Endothelial cell of umbilical vein (primary cell): ENCODE data around the gene ZNF488. TPM values are rescaled to one million over a fixed set of nuclear protein-coding genes. Genes with fewer than 3 reads are reported as not detected.

Experiments
- BruUV-seq: library from RNA; stranded (reverse); fragments of 400-500 nt; replicated peaks from 2 replicates; lab custom pipeline; 2021; lab: Mats Ljungman, UMichigan
- CTCF ChIA-PET: fragments of 300-600, 350-600 bp; sonication (Branson Sonifier 250); formaldehyde crosslinking; loops from one replicate; lab custom pipeline; 2021; ENCODE audit warnings: antibody characterized with exemption, inconsistent platforms; lab: Charles Lee
- POLR2A ChIA-PET: fragments of 300-600, 350-600 bp; sonication (Branson Sonifier 250); formaldehyde crosslinking; loops from one replicate; lab custom pipeline; 2021; ENCODE audit warnings: antibody characterized with exemption, inconsistent platforms; lab: Charles Lee
- DNase-seq: peaks from one replicate; pipeline ENCODE4 v3.0.0-alpha.2; 2011; ENCODE audit warnings: low read depth, low spot score
- FAIRE-seq: peaks from 2 replicates; lab custom pipeline; 2011; peaks lifted over from hg19 to GRCh38; lab: Jason Lieb, UNC
- H2AFZ ChIP-seq: 2 replicates; pipeline ENCODE4 v1.6.0; 2012; ENCODE audit warnings: low read depth, low read length, control low read depth, inconsistent platforms
- H3K27ac ChIP-seq: 2 replicates; pipeline ENCODE4 v1.5.1; 2011; ENCODE audit warnings: low read depth, mild to moderate bottlenecking, control low read depth, low read length, moderate library complexity; ENCODE audit not compliant: insufficient read depth
- H3K27me3 ChIP-seq, 2 experiments: 2 replicates each; pipeline versions ENCODE4 v1.6.0 to v1.6.1; 2011; ENCODE audit warnings: low read length in 2 of 2, mixed read lengths in 1 of 2; ENCODE audit not compliant: control insufficient read depth in 2 of 2, insufficient read depth in 2 of 2
- H3K36me3 ChIP-seq, 2 experiments: 2 replicates in 1 of 2; 3 replicates in 1 of 2; pipeline ENCODE4 v1.5.1; 2011; ENCODE audit warnings: low read length in 2 of 2, mild to moderate bottlenecking in 1 of 2, moderate library complexity in 1 of 2; ENCODE audit not compliant: control insufficient read depth in 2 of 2, insufficient read depth in 2 of 2; ENCODE audit errors: extremely low read depth in 1 of 2
- H3K4me1 ChIP-seq: 3 replicates; pipeline ENCODE4 v1.5.1; 2011; ENCODE audit warnings: mild to moderate bottlenecking, low read length; ENCODE audit not compliant: control insufficient read depth, insufficient read depth; ENCODE audit errors: extremely low read depth
- H3K4me2 ChIP-seq: 2 replicates; pipeline ENCODE4 v1.6.1; 2011; ENCODE audit warnings: low read length, control low read depth, mixed read lengths; ENCODE audit not compliant: insufficient read depth
- H3K4me3 ChIP-seq, 3 experiments: fragments of 200-600 bp in 1 of 3; sonication (generic), shearing (Covaris generic) in 1 of 3; replicated peaks in 1 of 3; 2 replicates each; pipeline ENCODE4 v1.5.1; 2011 to 2016; ENCODE audit warnings: control low read depth in 3 of 3, low read length in 3 of 3, mild to moderate bottlenecking in 2 of 3, inconsistent platforms in 1 of 3, low read depth in 1 of 3, moderate library complexity in 1 of 3; ENCODE audit not compliant: insufficient read depth in 1 of 3
- H3K79me2 ChIP-seq: 2 replicates; pipeline ENCODE4 v1.6.0; 2012; ENCODE audit warnings: low read length, inconsistent platforms; ENCODE audit not compliant: control insufficient read depth, insufficient read depth
- H3K9ac ChIP-seq: replicated peaks from 2 replicates; pipeline ENCODE3; 2011; ENCODE audit warnings: low read length, control low read depth; ENCODE audit not compliant: insufficient read depth; ENCODE audit errors: extremely low read depth
- H3K9me1 ChIP-seq: replicated peaks from 3 replicates; pipeline ENCODE4 v1.6.0; 2011; ENCODE audit warnings: mild to moderate bottlenecking, low read length; ENCODE audit not compliant: control insufficient read depth, insufficient read depth; ENCODE audit errors: extremely low read depth
- H3K9me3 ChIP-seq: replicated peaks from 2 replicates; pipeline ENCODE4 v1.5.1; 2012; ENCODE audit warnings: low read length, inconsistent platforms; ENCODE audit not compliant: control insufficient read depth, insufficient read depth
- H4K20me1 ChIP-seq: replicated peaks from 2 replicates; pipeline ENCODE3; 2011; ENCODE audit warnings: mild to moderate bottlenecking, low read length; ENCODE audit not compliant: control insufficient read depth, insufficient read depth; ENCODE audit errors: extremely low read depth
- CTCF ChIP-seq, 2 donors: IDR thresholded peaks; 1 replicate in 1 of 2; 2 replicates in 1 of 2; pipeline ENCODE4 v1.5.1; 2011; ENCODE audit warnings: low read length in 2 of 2, mild to moderate bottlenecking in 2 of 2, moderate library complexity in 2 of 2, control low read depth in 1 of 2, inconsistent platforms in 1 of 2, low read depth in 1 of 2; ENCODE audit not compliant: insufficient read depth in 1 of 2; ENCODE audit errors: extremely low read depth in 1 of 2
- EZH2 ChIP-seq: IDR thresholded peaks from 2 replicates; pipeline ENCODE4 v1.6.1; 2012; ENCODE audit warnings: borderline replicate concordance, low read depth, mild to moderate bottlenecking, moderate library complexity, low read length, inconsistent platforms; ENCODE audit not compliant: severe bottlenecking
- FOS ChIP-seq: IDR thresholded peaks from 2 replicates; pipeline ENCODE4 v1.6.1; 2011; ENCODE audit warnings: mild to moderate bottlenecking, low read length, moderate library complexity, borderline replicate concordance; ENCODE audit not compliant: insufficient read depth
- GATA2 ChIP-seq: IDR thresholded peaks from 2 replicates; pipeline ENCODE4 v1.7.0; 2011; ENCODE audit warnings: low read depth, mild to moderate bottlenecking, moderate library complexity, mixed read lengths, low read length; ENCODE audit not compliant: insufficient read length, insufficient read depth
- JUN ChIP-seq: IDR thresholded peaks from 2 replicates; pipeline ENCODE4 v1.6.1; 2011; ENCODE audit warnings: borderline replicate concordance, low read depth; ENCODE audit not compliant: insufficient read length, insufficient read depth
- MYC ChIP-seq: IDR thresholded peaks from one replicate; pipeline ENCODE4 v1.6.1; 2011; ENCODE audit warnings: mild to moderate bottlenecking, low read depth, low read length
- POLR2A ChIP-seq: IDR thresholded peaks from 2 replicates; pipeline ENCODE4 v1.6.1; 2012; ENCODE audit warnings: low read depth, mild to moderate bottlenecking, control low read depth, low read length
- POLR2AphosphoS5 ChIP-seq: IDR thresholded peaks from 2 replicates; pipeline ENCODE4 v1.6.1; 2012; ENCODE audit warnings: low read depth, mild to moderate bottlenecking, control low read depth, low read length, moderate library complexity; ENCODE audit not compliant: insufficient read depth
- dilution Hi-C: fragments of 300-500 bp; cut with MboI; formaldehyde crosslinking; loops from one replicate; pipeline ENCODE4 v1.15.0; 2019; ENCODE audit warnings: low sequenced_read_pairs; ENCODE audit not compliant: extremely low pct_ligation_motif_present
- intact Hi-C: fragments of 100-400 bp; cut with micrococcal nuclease; formaldehyde crosslinking; loops from one replicate; pipeline ENCODE4 v1.10.0; 2022
- polyA plus RNA-seq, 4 experiments: library from polyadenylated mRNA; depleted of rRNA in 3 of 4; stranded (reverse) in 3 of 4; unstranded in 1 of 4; fragments of >200 nt; gene quantifications; 2 replicates each; pipeline versions ENCODE4 v1.2.1 to v1.2.3, GENCODE V29; 2011 to 2012; ENCODE audit warnings: missing spikeins in 1 of 4
- total RNA-seq: library from RNA; stranded (reverse); gene quantifications from 2 replicates; pipeline ENCODE4 v1.2.3, GENCODE V29; 2021
- TF ChIP-seq, protein P1 (sequence below): IDR thresholded peaks from 2 replicates; pipeline ENCODE4 v1.6.1; 2011; ENCODE audit not compliant: insufficient read depth, insufficient read length

Gene ZNF488
- total and polyA plus RNA-seq, 2 donors (not counting 3 experiments of a cell fraction or from before 2014, with no cell fraction given) = 0.21 to 0.38 TPM

DNA sequence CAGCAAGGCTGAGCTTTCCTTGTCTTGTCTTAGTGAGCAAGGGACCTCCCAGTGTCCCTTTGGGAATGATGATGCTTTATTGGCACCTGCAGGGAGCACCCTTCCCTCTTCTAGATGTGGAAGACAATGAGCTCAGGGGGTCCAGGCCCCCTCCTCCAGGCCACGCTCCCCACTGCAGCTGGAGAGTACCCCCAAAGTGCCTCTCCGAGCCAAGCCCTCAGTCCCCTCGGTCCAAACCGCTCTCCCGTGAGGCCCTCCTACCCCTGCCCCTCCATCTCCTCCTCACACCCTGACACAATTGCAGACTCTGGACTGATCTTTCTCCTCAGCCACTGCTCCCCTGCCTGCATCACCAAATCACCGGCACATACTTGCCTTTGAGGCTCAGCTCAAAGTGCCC lies 19.2 kb downstream of the ZNF488 start:
- Histone ChIP-seq H3K36me3 (no peaks in the 10 kb centered on the region), H3K4me2 (no peak overlapping the region), H4K20me1 (no peaks in the 10 kb centered on the region), H3K27me3 (no peaks in the 10 kb centered on the region), H3K79me2 (no peaks in the 10 kb centered on the region), H3K4me3 (no peak overlapping the region), H3K9me1 (no peaks in the 10 kb centered on the region), H3K27ac (no peak overlapping the region), H3K4me1 (no peaks in the 10 kb centered on the region), H3K9me3 (no peaks in the 10 kb centered on the region), H3K9ac (no peak overlapping the region), H2AFZ (no peak overlapping the region)
- FAIRE-seq (no peak), DNase-seq (no peak)
- ChIA-PET POLR2A (no interaction called here), CTCF (interaction anchor here (1.8 kb wide), 2 partner anchors 12 to 24 kb away, joined by 5 read pairs; no protein-coding TSS in a partner anchor)
- dilution Hi-C loops = no loop called here
- no TSS peak for BruUV-seq
- intact Hi-C loops = no loop called here
- TF ChIP-seq EZH2 (no peak), JUN (no peak), FOS (no peak), POLR2A (no peak), POLR2AphosphoS5 (no peak), CTCF (IDR thresholded peaks at IDR 0.05; ENCODE audit: extremely low read depth in 1 of 2, insufficient read depth in 1 of 2, low read depth in 1 of 2, low read length in 2 of 2) (no peak), MYC (no peak), GATA2 (no peak)
- TF ChIP-seq, protein P1, sequence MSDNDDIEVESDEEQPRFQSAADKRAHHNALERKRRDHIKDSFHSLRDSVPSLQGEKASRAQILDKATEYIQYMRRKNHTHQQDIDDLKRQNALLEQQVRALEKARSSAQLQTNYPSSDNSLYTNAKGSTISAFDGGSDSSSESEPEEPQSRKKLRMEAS = no peak
